MM.1S (cell line): ENCODE results near the gene SYNCRIP.

Experiments used
- CTCF ChIP-seq: fragments of 300-600 bp; sonication (generic); IDR thresholded peaks from 2 replicates; pipeline ENCODE4 v1.5.1; 2016; ENCODE audit warnings: antibody characterized with exemption, low read length, mixed read lengths
- EZH2 ChIP-seq: fragments of 300-600 bp; sonication (generic); optimal IDR thresholded peaks from 2 replicates; pipeline ENCODE3; 2017; ENCODE audit warnings: low read depth, mild to moderate bottlenecking, antibody characterized with exemption, low read length, mixed read lengths

DNA sequence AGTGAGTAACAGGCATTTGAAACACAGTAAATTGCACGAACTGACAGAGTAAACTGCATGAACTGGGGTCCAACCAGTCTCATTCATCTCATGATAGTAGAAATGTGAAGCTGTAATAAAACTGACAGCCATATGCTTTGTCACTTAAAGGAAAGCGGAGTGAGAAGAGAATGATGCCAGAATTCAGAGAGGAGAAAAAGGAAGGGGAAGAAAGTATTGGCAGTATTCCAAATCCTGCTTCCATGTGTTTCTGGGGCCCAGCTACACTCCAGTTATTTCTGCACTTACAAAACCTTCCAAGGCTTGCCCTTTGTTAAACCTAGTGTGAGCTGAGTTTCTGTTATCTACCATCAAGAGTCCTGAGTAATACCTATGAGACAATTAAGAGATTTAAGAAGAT lies 66.2 kb downstream of the SYNCRIP start:
- TF ChIP-seq CTCF (no peak), EZH2 (no peak)
